22Rv1 (cell line): ENCODE data around the gene FNBP1L.

ENCODE experiments used
- H3K27ac ChIP-seq: fragments of 450-650 bp; 2 replicates; pipeline ENCODE4 v1.5.1; 2017
- CTCF ChIP-seq: fragments of 450-650 bp; IDR thresholded peaks from 2 replicates; pipeline ENCODE4 v1.5.1; 2017; ENCODE audit warnings: mild to moderate bottlenecking
- ZFX ChIP-seq: fragments of 450-650 bp; IDR thresholded peaks from 2 replicates; pipeline ENCODE4 v1.6.1; 2017; ENCODE audit warnings: antibody characterized with exemption, borderline replicate concordance

FNBP1L gene

GRCh38 chr1:93419344-93419743 is 28.6 kb upstream of the FNBP1L start:
- H3K27ac ChIP-seq, result no peak overlapping the region
- TF ChIP-seq CTCF, result no peak
- TF ChIP-seq ZFX, result no peak

- H3K27ac ChIP-seq, result no peak overlapping the region
- TF ChIP-seq CTCF, result no peak
- no peak for TF ChIP-seq ZFX
These were observed 27.5 kb upstream of the FNBP1L start for GRCh38 chr1:93420400-93420799.

GRCh38 chr1:93426181-93426580 is 21.7 kb upstream of the FNBP1L start:
- H3K27ac ChIP-seq, result no peak overlapping the region
- TF ChIP-seq CTCF (no peak), ZFX (no peak)

GRCh38 chr1:93427656-93428055 is 20.3 kb upstream of the FNBP1L start:
- H3K27ac ChIP-seq, result no peak overlapping the region
- TF ChIP-seq ZFX (no peak), CTCF (no peak)

GRCh38 chr1:93433407-93433961 is 14.4 kb upstream of the FNBP1L start:
- no peak overlapping the region for H3K27ac ChIP-seq
- TF ChIP-seq ZFX (no peak), CTCF (0 out of 2 replicates have a peak, but pooled peaks have one; percentile 4)

- H3K27ac ChIP-seq, result no peak overlapping the region
- TF ChIP-seq CTCF (no peak), ZFX (no peak)
These were observed 13.8 kb upstream of the FNBP1L start for GRCh38 chr1:93434088-93434487.

- H3K27ac ChIP-seq, result no peak overlapping the region
- TF ChIP-seq ZFX (no peak), CTCF (no peak)
These were observed 12.9 kb upstream of the FNBP1L start for GRCh38 chr1:93434987-93435386.
